Raji (cell line): ENCODE results near the gene RNF13.
A peak's percentile ranks its signal among the peaks of the same experiment; 100 is the strongest.

Experiments used
- POLR2A ChIP-seq: IDR thresholded peaks from 2 replicates; pipeline ENCODE4 v1.6.1; 2011; ENCODE audit warnings: low read depth, low read length, control low read depth; ENCODE audit not compliant: insufficient read depth

RNF13 gene

GRCh38 chr3:149812606-149813366 is at the start of gene RNF13:
TSS of gene RNF13 (plus strand) at chr3:149813215. CDS start at chr3:149846027, 32,812 bp downstream.
- TF ChIP-seq POLR2A: peak; percentile 80

GRCh38 chr3:149763565-149764195 is 49.3 kb upstream of the RNF13 start:
- TF ChIP-seq POLR2A: no peak

- no peak for TF ChIP-seq POLR2A
Measured at GRCh38 chr3:149764302-149764701, 48.7 kb upstream of the RNF13 start.

GRCh38 chr3:149765762-149766334 is 47.2 kb upstream of the RNF13 start:
- TF ChIP-seq POLR2A: no peak

- no peak for TF ChIP-seq POLR2A
Measured at GRCh38 chr3:149767720-149768119, 45.3 kb upstream of the RNF13 start.

- no peak for TF ChIP-seq POLR2A
Measured at GRCh38 chr3:149768704-149769103, 44.3 kb upstream of the RNF13 start.

GRCh38 chr3:149770246-149770645 is 42.8 kb upstream of the RNF13 start:
- TF ChIP-seq POLR2A: no peak

GRCh38 chr3:149771652-149772271 is 41.3 kb upstream of the RNF13 start:
- TF ChIP-seq POLR2A: no peak

- TF ChIP-seq POLR2A: no peak
Measured at GRCh38 chr3:149772861-149773260, 40.2 kb upstream of the RNF13 start.

- TF ChIP-seq POLR2A: no peak
Measured at GRCh38 chr3:149776170-149776569, 36.8 kb upstream of the RNF13 start.

- no peak for TF ChIP-seq POLR2A
Measured at GRCh38 chr3:149777414-149778214, 35.4 kb upstream of the RNF13 start.

GRCh38 chr3:149781211-149781610 is 31.8 kb upstream of the RNF13 start:
- no peak for TF ChIP-seq POLR2A

GRCh38 chr3:149781741-149782140 is 31.3 kb upstream of the RNF13 start:
- TF ChIP-seq POLR2A: no peak

- TF ChIP-seq POLR2A: no peak
Measured at GRCh38 chr3:149783576-149783975, 29.4 kb upstream of the RNF13 start.
